Measurements from ENCODE around the gene MDK.

MDK gene

DNA sequence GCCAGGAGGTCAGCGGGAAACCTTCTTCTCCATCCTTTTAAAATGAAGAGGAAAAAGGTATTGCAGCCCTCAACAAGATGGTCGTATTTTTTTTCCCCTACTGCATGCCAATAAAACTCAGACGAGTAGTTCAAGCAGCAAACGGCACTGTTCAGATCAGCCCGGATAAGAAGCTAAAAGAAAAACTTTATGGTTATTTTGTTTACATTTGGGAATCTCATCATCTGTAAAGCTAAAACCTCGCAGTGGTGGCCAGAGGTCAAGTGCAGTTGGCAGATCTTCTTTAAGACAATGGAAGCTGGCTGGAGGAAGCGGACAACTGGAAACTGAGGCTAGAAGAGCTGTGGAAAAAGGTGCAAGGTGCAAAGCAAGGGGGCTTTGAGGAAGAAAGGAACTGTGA, 41.1 kb downstream of the MDK start:
- DNase-seq: no peak
- peak overlapping the region; percentile 64 for H3K27ac ChIP-seq

GRCh38 chr11:46426233-46426991, 44.9 kb downstream of the MDK start:
- DNase-seq: no peak
- Histone ChIP-seq H3K27ac (no peak overlapping the region), H3K36me3 (peaks cover 22% of the 10 kb centered on the region), H3K9me3 (ENCODE audit: severe bottlenecking) (no peaks in the 10 kb centered on the region), H3K4me3 (ENCODE audit: low read depth, low read length) (no peak overlapping the region), H3K27me3 (ENCODE audit: insufficient read depth, low read depth, severe bottlenecking) (no peaks in the 10 kb centered on the region)
- no peak for TF ChIP-seq CTCF (IDR thresholded peaks at IDR 0.05; ENCODE audit: low read depth, low read length)

More for the DNA sequence above, 41.1 kb downstream of the MDK start:
- Histone ChIP-seq H3K4me3 (ENCODE audit: low read depth, low read length) (no peak overlapping the region), H3K9me3 (ENCODE audit: severe bottlenecking) (no peaks in the 10 kb centered on the region), H3K36me3 (peaks cover 13% of the 10 kb centered on the region), H3K27me3 (ENCODE audit: insufficient read depth, low read depth, severe bottlenecking) (no peaks in the 10 kb centered on the region)
- no peak for TF ChIP-seq CTCF (IDR thresholded peaks at IDR 0.05; ENCODE audit: low read depth, low read length)

- Histone ChIP-seq H3K9me3 (ENCODE audit: severe bottlenecking) (no peaks in the 10 kb centered on the region), H3K4me3 (ENCODE audit: low read depth, low read length) (no peak overlapping the region), H3K27ac (no peak overlapping the region), H3K36me3 (peaks cover 18% of the 10 kb centered on the region), H3K27me3 (ENCODE audit: insufficient read depth, low read depth, severe bottlenecking) (no peaks in the 10 kb centered on the region)
- no peak for DNase-seq
- TF ChIP-seq CTCF (IDR thresholded peaks at IDR 0.05; ENCODE audit: low read depth, low read length): no peak
These were observed 45.9 kb downstream of the MDK start for GRCh38 chr11:46427364-46427763.

GRCh38 chr11:46429717-46430116, 48.2 kb downstream of the MDK start:
- no peak overlapping the region for H3K4me3 ChIP-seq (ENCODE audit: low read depth, low read length)
- H3K27ac ChIP-seq: no peak overlapping the region
- H3K9me3 ChIP-seq (ENCODE audit: severe bottlenecking): no peaks in the 10 kb centered on the region
- DNase-seq: no peak
- H3K27me3 ChIP-seq (ENCODE audit: insufficient read depth, low read depth, severe bottlenecking): no peaks in the 10 kb centered on the region
- no peak for TF ChIP-seq CTCF (IDR thresholded peaks at IDR 0.05; ENCODE audit: low read depth, low read length)
- H3K36me3 ChIP-seq: peaks cover 25% of the 10 kb centered on the region

GRCh38 chr11:46431211-46431610, 49.7 kb downstream of the MDK start:
- Histone ChIP-seq H3K27me3 (ENCODE audit: insufficient read depth, low read depth, severe bottlenecking) (no peaks in the 10 kb centered on the region), H3K9me3 (ENCODE audit: severe bottlenecking) (no peaks in the 10 kb centered on the region), H3K4me3 (ENCODE audit: low read depth, low read length) (no peak overlapping the region), H3K27ac (no peak overlapping the region), H3K36me3 (peaks cover 25% of the 10 kb centered on the region)
- no peak for DNase-seq
- TF ChIP-seq CTCF (IDR thresholded peaks at IDR 0.05; ENCODE audit: low read depth, low read length): no peak

Data from WERI-Rb-1 (cell line).